Fibroblast of mammary gland (primary cell): ENCODE measurements around the gene PRTN3.

Source experiments
- DNase-seq: peaks from one replicate; pipeline ENCODE4 v3.0.0-alpha.2; 2010; ENCODE audit warnings: low read depth
- H3K4me3 ChIP-seq: 2 replicates; pipeline ENCODE4 v1.5.1; 2011; ENCODE audit warnings: low read depth, mild to moderate bottlenecking, low read length, moderate library complexity; ENCODE audit not compliant: control insufficient read depth
- CTCF ChIP-seq: conservative IDR thresholded peaks from 2 replicates; pipeline ENCODE4 v1.5.1; 2011; ENCODE audit warnings: low read depth, low read length, inconsistent platforms; ENCODE audit not compliant: control insufficient read depth, insufficient read depth

PRTN3 gene

GRCh38 chr19:810077-810855, 30.5 kb upstream of the PRTN3 start:
- no peak overlapping the region for H3K4me3 ChIP-seq
- DNase-seq: no peak
- no peak for TF ChIP-seq CTCF

- DNase-seq: no peak
- no peak overlapping the region for H3K4me3 ChIP-seq
- TF ChIP-seq CTCF: no peak
Measured at GRCh38 chr19:810883-811489, 29.8 kb upstream of the PRTN3 start.

- TF ChIP-seq CTCF: no peak
- DNase-seq: no peak
- no peak overlapping the region for H3K4me3 ChIP-seq
Measured at GRCh38 chr19:811506-812048, 29.2 kb upstream of the PRTN3 start.

- no peak for DNase-seq
- TF ChIP-seq CTCF: no peak
- H3K4me3 ChIP-seq: no peak overlapping the region
Measured at GRCh38 chr19:812049-812746, 28.6 kb upstream of the PRTN3 start.

GRCh38 chr19:812747-813218, 28.0 kb upstream of the PRTN3 start:
- no peak overlapping the region for H3K4me3 ChIP-seq
- TF ChIP-seq CTCF: no peak
- DNase-seq: no peak

- no peak for DNase-seq
- no peak for TF ChIP-seq CTCF
- H3K4me3 ChIP-seq: no peak overlapping the region
Measured at GRCh38 chr19:813219-814151, 27.3 kb upstream of the PRTN3 start.
